ENCODE data around the gene STRN4.

The STRN4 gene

DNA sequence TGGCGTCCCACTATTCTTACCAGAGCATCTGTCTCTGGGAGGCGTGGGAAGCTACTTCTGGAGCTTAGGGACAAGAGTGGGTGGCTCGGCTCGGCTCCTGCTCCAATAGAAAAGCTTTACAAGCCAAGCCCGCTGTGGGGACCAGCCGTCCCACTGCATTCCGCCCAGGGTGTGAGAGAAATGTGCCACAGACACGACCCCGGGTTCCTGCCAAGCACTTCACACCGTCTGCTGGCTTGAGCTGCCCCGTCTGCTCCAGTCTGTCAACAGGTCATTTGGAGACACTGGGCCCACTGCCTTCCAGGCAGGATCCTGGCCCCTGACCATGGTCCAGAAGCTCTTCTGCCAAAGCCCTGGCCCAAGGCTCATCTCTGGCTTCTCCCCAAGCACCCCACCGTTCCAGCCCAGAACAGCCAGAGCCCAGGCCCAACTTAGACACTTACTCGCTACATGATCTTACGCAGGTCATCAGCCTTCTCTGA lies 6.9 kb downstream of the STRN4 start:
- DNase-seq (ENCODE audit: low read depth, low spot score) = no peak
- H3K4me3 ChIP-seq (ENCODE audit: low read depth, low read length) = no peak overlapping the region
- TF ChIP-seq, protein P1, sequence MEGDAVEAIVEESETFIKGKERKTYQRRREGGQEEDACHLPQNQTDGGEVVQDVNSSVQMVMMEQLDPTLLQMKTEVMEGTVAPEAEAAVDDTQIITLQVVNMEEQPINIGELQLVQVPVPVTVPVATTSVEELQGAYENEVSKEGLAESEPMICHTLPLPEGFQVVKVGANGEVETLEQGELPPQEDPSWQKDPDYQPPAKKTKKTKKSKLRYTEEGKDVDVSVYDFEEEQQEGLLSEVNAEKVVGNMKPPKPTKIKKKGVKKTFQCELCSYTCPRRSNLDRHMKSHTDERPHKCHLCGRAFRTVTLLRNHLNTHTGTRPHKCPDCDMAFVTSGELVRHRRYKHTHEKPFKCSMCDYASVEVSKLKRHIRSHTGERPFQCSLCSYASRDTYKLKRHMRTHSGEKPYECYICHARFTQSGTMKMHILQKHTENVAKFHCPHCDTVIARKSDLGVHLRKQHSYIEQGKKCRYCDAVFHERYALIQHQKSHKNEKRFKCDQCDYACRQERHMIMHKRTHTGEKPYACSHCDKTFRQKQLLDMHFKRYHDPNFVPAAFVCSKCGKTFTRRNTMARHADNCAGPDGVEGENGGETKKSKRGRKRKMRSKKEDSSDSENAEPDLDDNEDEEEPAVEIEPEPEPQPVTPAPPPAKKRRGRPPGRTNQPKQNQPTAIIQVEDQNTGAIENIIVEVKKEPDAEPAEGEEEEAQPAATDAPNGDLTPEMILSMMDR (IDR thresholded peaks at IDR 0.05; ENCODE audit: insufficient read depth, low read length, missing control alignments) = no peak
- POLR2A ChIA-PET = no interaction called here
- CTCF ChIA-PET = interaction anchor here (1.2 to 9.4 kb wide), 3 partner anchors 9 to 11 kb away, joined by 3 to 138 read pairs (median 3); no protein-coding TSS in a partner anchor

DNA sequence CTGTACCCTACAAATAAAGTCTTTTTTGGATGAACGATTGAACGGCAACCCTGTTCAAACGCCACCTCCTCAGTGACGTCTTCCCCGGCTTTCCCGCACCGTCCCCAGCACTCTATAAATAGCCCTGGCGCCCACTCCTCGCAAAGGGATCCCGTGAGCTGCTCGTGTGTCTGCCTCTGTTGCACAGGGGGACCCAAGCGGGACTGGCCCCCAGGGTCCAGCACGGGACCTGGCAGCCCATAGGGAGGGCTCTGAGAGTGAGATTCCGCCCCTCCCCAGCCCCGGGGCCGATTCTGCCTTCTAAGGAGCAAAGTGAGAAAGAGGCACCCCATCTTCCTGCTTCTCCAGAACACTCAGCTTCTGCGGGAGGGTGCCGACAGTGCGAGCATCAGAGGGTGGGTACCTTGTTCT lies 8.5 kb downstream of the STRN4 start:
- no peak overlapping the region for H3K4me3 ChIP-seq (ENCODE audit: low read depth, low read length)
- ChIA-PET POLR2A (no interaction called here), CTCF (interaction anchor here (1.1 to 9.4 kb wide), 4 partner anchors 8 to 33 kb away, joined by 3 to 138 read pairs (median 4); no protein-coding TSS in a partner anchor)
- TF ChIP-seq, protein P1 (IDR thresholded peaks at IDR 0.05; ENCODE audit: insufficient read depth, low read length, missing control alignments) = no peak
- no peak for DNase-seq (ENCODE audit: low read depth, low spot score)

DNA sequence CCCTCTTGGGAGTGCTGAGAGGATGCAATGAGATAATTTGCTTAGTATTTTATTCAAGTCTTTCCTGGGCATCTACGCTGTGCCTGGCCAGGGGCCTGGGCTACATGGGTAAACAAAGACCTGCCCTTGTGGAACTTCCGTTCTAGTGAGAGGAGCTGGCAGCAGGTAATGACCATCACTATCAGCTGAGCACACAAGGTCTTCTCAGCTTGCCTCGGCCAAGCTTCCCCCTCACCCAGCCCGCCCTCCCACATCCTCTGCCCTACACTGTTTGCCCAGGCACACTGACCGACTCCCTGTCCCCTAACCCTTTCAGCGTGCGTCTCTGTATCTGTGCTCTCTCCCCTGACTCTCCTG lies 9.0 kb downstream of the STRN4 start:
- CTCF ChIA-PET = interaction anchor here (1.1 to 9.4 kb wide), 4 partner anchors 8 to 32 kb away, joined by 3 to 138 read pairs (median 4); no protein-coding TSS in a partner anchor
- POLR2A ChIA-PET = no interaction called here
- no peak for DNase-seq (ENCODE audit: low read depth, low spot score)
- H3K4me3 ChIP-seq (ENCODE audit: low read depth, low read length) = no peak overlapping the region
- TF ChIP-seq, protein P1 (IDR thresholded peaks at IDR 0.05; ENCODE audit: insufficient read depth, low read length, missing control alignments) = no peak

DNA sequence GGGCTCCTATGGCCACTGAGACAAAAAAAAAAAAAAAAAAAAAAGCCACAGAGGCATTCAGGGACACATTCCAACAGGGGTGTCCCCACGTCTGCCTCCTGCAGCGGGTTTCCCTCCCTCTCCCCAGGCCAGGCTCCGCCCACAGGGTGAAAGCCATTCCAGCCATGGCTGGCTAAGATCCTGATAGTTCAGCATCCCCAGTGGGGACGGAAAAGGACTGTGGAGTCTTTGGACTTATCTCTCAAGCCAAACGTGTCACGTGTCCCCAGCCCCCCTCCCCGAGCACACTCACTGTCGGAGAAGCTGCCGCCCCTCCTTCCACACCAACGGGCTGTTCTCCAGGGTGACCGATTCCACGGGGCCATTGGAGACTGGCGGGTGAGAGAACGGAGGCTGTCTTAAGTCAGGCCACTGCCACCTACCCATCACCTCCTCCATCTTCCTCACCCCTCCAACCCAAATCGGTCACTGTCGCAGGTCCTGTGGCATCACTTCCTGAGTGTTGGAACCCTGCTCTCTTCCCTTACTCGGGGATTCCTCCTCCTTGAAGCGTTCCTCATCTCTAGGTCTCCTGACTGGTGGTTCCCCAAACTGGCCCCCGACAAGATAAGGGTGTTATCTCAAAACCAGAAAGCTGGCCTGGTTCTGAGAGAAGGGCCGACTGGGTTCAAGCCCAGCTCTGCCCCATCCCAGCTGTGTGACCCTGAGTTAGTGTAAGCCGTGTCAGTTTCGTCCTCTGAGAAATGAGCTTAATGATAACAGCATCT lies 9.5 kb downstream of the STRN4 start:
- TF ChIP-seq, protein P1 (IDR thresholded peaks at IDR 0.05; ENCODE audit: insufficient read depth, low read length, missing control alignments) = no peak
- CTCF ChIA-PET = interaction anchor here (1.2 to 9.4 kb wide), 3 partner anchors 7 to 32 kb away, joined by 3 to 138 read pairs (median 4); no protein-coding TSS in a partner anchor
- no peak for DNase-seq (ENCODE audit: low read depth, low spot score)

DNA sequence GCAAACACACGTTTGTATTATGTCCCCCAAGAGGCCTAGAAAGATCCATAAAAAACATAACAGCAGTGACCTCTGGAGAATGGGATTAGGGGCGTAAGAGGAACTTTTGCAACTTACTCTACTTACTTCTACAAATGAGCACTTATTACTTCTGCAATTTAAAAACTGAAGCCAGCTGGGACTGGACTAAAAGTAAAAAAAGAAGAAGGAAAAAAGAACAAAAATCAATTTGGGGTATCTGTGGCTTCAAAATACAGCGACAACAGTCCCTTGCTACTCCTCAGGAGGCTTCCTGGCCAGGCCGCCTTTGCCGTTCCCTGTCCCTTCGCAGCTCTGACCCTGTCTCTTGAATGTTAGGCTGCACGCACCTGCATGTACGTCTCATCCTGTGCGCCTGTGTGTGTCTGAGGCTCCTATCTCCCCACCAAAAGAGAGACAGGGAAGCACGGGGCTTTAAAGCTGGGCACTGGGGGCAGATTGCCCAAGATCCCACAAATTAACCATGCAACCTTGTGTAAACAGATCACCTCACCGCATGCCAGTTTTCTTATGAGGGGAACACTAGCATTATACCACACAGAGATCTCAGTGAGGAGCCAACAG lies 12.5 kb downstream of the STRN4 start:
- CTCF ChIA-PET = interaction anchor here (0.9 to 3.3 kb wide), 7 partner anchors 9 to 120 kb away, joined by 3 to 10 read pairs (median 4); no protein-coding TSS in a partner anchor
- no peak for DNase-seq (ENCODE audit: low read depth, low spot score)
- TF ChIP-seq, protein P1 (IDR thresholded peaks at IDR 0.05; ENCODE audit: insufficient read depth, low read length, missing control alignments) = no peak
- POLR2A ChIA-PET = no interaction called here
- H3K4me3 ChIP-seq (ENCODE audit: low read depth, low read length) = no peak overlapping the region

More for the DNA sequence above, 9.5 kb downstream of the STRN4 start:
- POLR2A ChIA-PET = no interaction called here
- H3K4me3 ChIP-seq (ENCODE audit: low read depth, low read length) = no peak overlapping the region
